Astrocyte of the spinal cord (primary cell): ENCODE results near the gene ZCWPW1.
"Not testable (repeated sequence)": the region's sequence is repeated elsewhere in the genome, so short reads cannot be mapped to it uniquely, and the experiment has no call there.

Experiments used
- DNase-seq: peaks from one replicate; pipeline ENCODE4 v3.0.0; 2011; ENCODE audit warnings: low read depth, low spot score
- H3K4me3 ChIP-seq: 2 replicates; pipeline ENCODE4 v1.5.1; 2011; ENCODE audit warnings: low read depth, mild to moderate bottlenecking, low read length, moderate library complexity
- CTCF ChIP-seq: IDR thresholded peaks from 2 replicates; pipeline ENCODE4 v1.5.1; 2012; ENCODE audit warnings: low read depth, mild to moderate bottlenecking, low read length, inconsistent platforms
- in situ Hi-C: cut with HindIII; loops from 2 replicates; pipeline ENCODE4 v1.10.0; 2017; ENCODE audit warnings: low sequenced_read_pairs

The ZCWPW1 gene

GRCh38 chr7:100456562-100456961, 28.1 kb upstream of the ZCWPW1 start:
- no peak for DNase-seq
- no peak for TF ChIP-seq CTCF
- in situ Hi-C loops = no loop called here
- H3K4me3 ChIP-seq = no peak overlapping the region

GRCh38 chr7:100455206-100455605, 26.7 kb upstream of the ZCWPW1 start:
- no peak for DNase-seq
- no peak for TF ChIP-seq CTCF
- H3K4me3 ChIP-seq = no peak overlapping the region
- in situ Hi-C loops = no loop called here

GRCh38 chr7:100453854-100454253, 25.4 kb upstream of the ZCWPW1 start:
- H3K4me3 ChIP-seq, in situ Hi-C loops, DNase-seq: not testable (repeated sequence)

- DNase-seq = no peak
- H3K4me3 ChIP-seq = no peak overlapping the region
- in situ Hi-C loops = no loop called here
- no peak for TF ChIP-seq CTCF
Measured at GRCh38 chr7:100452513-100452912, 24.0 kb upstream of the ZCWPW1 start.

GRCh38 chr7:100449190-100449795, 20.8 kb upstream of the ZCWPW1 start:
- DNase-seq = no peak
- TF ChIP-seq CTCF = no peak
- in situ Hi-C loops = no loop called here
- no peak overlapping the region for H3K4me3 ChIP-seq

GRCh38 chr7:100447363-100447762, 18.9 kb upstream of the ZCWPW1 start:
- in situ Hi-C loops, DNase-seq: not testable (repeated sequence)

GRCh38 chr7:100446040-100446439, 17.5 kb upstream of the ZCWPW1 start:
- no peak for DNase-seq
- no peak overlapping the region for H3K4me3 ChIP-seq
- no peak for TF ChIP-seq CTCF
- in situ Hi-C loops = no loop called here

More at GRCh38 chr7:100447363-100447762, 18.9 kb upstream of the ZCWPW1 start:
- H3K4me3 ChIP-seq = not testable (repeated sequence)
